Epithelial cell of esophagus (primary cell): ENCODE results near the gene KLK14.

Experiments
- DNase-seq: peaks from one replicate; pipeline ENCODE4 v3.0.0; 2010; ENCODE audit warnings: low read depth
- H3K4me3 ChIP-seq: 2 replicates; pipeline ENCODE4 v1.5.1; 2011; ENCODE audit warnings: mild to moderate bottlenecking, low read length, control low read depth
- CTCF ChIP-seq: IDR thresholded peaks from 2 replicates; pipeline ENCODE4 v1.5.1; 2011; ENCODE audit warnings: low read depth, mild to moderate bottlenecking, low read length, control low read depth, inconsistent platforms; ENCODE audit not compliant: insufficient read depth; ENCODE audit errors: missing control alignments

Gene KLK14

GRCh38 chr19:51125421-51126075, 42.9 kb upstream of the KLK14 start:
- TF ChIP-seq CTCF = no peak
- no peak overlapping the region for H3K4me3 ChIP-seq
- DNase-seq = no peak

- TF ChIP-seq CTCF = no peak
- no peak within 1 kb of the TSS for H3K4me3 ChIP-seq
- no peak for DNase-seq
Observed at GRCh38 chr19:51124729-51125128, 42.0 kb upstream of the KLK14 start, which contains the start of gene SIGLEC9. SIGLEC9 (plus strand) TSS chr19:51124906; CDS start chr19:51124975, 69 bp downstream.

GRCh38 chr19:51124216-51124615, 41.5 kb upstream of the KLK14 start:
- no peak for DNase-seq
- TF ChIP-seq CTCF = no peak
- no peak overlapping the region for H3K4me3 ChIP-seq

GRCh38 chr19:51123802-51124201, 41.1 kb upstream of the KLK14 start:
- no peak overlapping the region for H3K4me3 ChIP-seq
- no peak for DNase-seq
- TF ChIP-seq CTCF = no peak

GRCh38 chr19:51123381-51123800, 40.7 kb upstream of the KLK14 start:
- no peak for DNase-seq
- TF ChIP-seq CTCF = no peak
- H3K4me3 ChIP-seq = no peak overlapping the region

- no peak for TF ChIP-seq CTCF
- DNase-seq = no peak
Observed at GRCh38 chr19:51122112-51122981, 39.7 kb upstream of the KLK14 start.

More at GRCh38 chr19:51122112-51122981, 39.7 kb upstream of the KLK14 start:
- H3K4me3 ChIP-seq = no peak overlapping the region
